Right forelimb (tissue), 1 donor: Measurements from ENCODE around the gene C2orf69.

Experiments
- DNase-seq: peaks from one replicate; pipeline ENCODE4 v3.0.0-alpha.2; 2018

Gene C2orf69

DNA sequence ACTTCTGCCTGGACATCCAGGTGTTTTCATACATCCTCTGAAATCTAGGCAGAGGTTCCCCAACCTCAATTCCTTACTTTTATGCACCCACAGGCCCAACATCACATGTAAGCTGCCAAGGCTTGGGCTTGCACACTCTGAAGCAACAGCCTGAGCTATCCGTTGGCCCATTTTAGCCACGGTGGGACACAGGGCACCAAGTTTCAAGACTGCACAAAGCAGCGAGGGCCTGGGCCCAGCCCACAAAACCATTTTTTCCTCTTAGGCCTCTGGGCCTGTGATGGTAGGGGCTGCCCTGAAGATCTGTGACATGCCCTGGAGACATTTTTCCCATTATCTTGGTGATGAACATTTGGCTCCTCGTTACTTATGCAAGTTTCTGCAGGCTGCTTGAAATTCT lies 5.9 kb downstream of the C2orf69 start:
- no peak for DNase-seq

DNA sequence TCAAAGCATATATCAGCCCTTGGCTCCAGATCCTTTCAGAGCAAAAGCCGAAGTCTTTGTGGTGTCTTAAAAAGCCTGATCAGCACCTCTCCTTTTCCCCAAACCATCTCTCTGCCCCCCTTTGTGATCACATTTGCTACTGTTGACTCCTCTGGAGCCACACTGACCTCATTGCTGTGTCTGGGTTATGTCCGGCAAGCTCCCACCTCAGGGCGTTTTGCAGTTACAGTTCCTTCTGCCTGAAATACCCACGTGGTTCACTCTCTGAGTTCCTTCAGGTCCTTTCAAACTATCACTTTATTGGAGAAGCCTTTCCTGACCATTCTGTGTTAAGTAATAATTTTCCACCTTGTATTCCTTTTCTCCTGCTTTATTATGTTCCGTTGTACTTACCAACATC lies 11.8 kb downstream of the C2orf69 start:
- DNase-seq = no peak

DNA sequence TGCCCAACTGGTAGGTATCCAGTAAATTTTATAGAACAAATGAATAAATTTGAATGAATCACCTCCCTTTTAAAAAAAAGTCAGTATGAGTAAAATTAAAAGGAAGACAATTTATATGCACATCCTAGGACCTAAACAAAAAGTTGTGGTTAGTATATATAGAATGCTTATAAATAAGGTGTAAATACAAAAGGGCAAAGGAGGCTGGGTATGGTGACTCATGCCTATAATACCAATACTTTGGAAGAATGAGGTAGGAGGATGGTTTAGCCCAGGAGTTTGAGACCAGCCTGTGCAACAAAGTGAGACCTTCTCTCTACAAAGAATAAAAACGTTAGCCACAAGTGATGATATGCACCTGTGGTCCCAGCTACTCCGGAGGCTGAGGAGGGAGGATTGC lies 12.8 kb downstream of the C2orf69 start:
- no peak for DNase-seq

DNA sequence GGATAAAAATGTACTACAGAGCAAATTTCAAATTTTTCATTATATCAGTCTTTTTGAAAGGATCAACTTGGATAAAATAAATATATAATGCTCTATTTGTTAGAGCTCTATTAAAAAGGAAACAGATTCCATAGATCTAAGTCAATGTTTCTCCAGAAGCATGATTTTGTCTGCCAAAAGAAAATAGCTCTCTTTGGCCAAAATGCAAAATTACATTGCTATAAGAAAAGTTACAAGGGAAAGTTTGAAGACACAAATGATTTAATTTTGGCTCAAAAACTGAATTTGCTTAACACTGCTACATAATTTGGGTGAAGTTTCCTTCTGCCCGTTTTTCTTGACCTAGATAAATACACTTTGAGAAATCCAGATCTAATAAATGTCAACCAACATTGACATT lies 15.7 kb downstream of the C2orf69 start:
- DNase-seq = no peak

GRCh38 chr2:199928226-199928625 lies 17.1 kb downstream of the C2orf69 start:
- no peak for DNase-seq

DNA sequence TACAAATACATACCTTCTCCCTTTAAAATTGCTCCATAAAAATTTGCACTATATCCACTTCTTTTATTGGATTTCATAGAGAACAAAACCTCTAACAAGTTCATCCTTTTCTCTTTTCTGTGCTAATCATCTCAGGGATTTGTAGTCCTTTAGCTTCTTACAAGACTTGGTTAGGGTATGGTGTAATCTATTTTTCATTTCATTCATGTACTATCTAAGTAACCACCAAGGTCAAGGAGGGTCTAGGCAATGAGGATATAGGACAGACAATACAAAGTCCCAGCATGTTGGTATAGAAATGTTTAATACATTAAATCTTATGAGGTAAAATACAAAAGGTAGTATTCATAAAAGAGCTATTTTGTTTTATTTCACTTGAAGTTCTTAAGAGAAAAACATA lies 17.5 kb downstream of the C2orf69 start:
- DNase-seq = no peak

DNA sequence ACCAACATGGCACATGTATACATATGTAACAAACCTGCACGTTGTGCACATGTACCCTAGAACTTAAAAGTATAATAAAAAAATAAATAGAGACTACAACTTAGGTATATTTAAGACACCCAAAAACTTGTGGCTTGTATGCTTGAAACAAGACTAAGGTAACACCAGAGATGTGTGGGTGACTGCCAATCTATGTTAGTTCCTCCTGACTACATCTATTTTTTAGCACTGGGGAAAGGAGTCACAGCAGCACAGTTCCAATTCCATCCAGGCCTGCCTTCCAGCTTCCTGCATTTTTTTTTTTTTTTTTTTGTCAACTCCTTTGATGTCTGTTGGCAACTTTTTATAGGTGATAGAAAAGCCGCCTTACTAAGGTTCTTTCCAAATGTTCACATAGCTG lies 18.2 kb downstream of the C2orf69 start:
- DNase-seq = no peak

DNA sequence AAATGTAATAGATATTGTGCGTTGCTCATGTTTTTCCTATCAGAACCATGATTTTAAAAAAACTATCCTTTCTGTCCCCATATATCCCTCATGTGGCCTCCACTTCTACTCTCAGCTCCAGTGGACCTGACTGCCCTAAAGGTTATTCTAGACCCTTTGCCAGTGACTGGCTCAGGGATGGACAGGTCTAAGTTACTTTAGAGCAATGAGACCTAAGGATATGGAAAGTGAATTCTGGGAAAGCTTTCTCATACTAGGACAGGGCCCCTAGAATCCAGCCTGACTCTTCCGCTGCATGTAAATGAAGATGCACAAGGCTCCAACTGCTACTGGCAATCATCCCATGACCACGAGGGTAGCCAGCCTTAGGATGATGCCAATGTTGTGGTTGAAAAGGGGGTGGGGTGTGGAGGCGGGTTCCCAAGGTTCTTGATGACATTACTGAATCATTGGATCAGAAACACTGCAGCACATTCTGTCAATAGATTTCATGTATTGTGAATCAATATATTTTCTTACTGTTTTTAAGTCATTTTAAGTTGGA lies 21.3 kb downstream of the C2orf69 start:
- no peak for DNase-seq

DNA sequence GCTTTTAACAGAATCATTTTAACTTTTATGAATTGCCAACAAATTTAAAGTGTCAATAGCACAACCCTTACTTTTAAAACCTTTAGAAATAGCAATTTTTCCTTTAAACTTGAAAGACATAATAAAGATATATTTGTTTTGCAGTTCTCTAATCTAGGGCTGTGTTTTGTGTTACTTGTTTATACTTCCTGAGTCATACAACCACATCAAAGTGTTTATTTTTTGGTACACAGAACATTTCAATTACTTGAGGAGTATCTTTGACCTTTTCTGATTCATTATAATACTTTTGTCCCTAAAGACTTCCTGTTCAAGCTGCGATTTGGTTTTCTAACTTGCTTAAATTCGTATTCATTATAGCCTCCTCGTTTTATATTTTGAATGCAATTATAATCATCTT lies 22.4 kb downstream of the C2orf69 start:
- DNase-seq = no peak

GRCh38 chr2:199936554-199936953 lies 25.5 kb downstream of the C2orf69 start:
- no peak for DNase-seq

DNA sequence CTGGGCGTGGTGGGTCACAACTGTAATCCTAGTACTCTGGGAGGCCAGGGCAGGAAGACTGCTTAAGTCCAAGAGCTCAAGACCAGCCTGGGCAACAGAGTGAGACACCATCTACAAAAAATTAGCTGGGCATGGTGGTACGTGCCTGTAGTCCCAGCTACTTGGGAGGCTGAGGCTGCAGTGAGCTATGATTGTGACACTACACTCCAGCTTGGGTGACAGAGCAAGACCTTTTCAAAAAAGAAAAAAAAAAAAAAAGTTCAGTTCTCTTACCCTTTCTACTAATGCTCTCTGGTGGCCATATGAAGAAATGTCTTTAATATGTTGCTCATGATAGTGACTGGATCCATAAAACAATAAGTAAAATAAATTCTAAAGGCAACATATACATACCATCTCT lies 29.3 kb downstream of the C2orf69 start:
- DNase-seq = no peak

DNA sequence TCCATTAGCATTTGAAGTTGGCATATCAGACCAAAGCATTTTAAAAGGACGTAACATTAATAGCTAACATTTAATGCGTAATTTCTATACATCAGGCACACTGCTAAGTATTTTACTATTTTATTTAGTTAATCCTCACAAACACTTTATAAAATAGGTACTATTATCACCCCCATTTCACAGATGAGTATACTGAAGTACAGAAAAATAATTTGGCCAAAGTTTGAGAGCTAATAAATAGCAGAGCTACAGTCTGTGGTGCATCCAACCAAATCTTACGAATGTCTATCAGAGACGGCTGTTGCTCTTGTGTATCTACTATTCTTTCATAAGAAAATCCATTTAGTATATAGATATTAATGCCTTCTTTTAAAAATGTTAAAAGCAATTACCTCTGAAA lies 32.3 kb downstream of the C2orf69 start:
- no peak for DNase-seq

- no peak for DNase-seq
These were observed 35.1 kb downstream of the C2orf69 start for GRCh38 chr2:199946196-199946595.

- no peak for DNase-seq
These were observed 35.7 kb downstream of the C2orf69 start for GRCh38 chr2:199946836-199947235.

DNA sequence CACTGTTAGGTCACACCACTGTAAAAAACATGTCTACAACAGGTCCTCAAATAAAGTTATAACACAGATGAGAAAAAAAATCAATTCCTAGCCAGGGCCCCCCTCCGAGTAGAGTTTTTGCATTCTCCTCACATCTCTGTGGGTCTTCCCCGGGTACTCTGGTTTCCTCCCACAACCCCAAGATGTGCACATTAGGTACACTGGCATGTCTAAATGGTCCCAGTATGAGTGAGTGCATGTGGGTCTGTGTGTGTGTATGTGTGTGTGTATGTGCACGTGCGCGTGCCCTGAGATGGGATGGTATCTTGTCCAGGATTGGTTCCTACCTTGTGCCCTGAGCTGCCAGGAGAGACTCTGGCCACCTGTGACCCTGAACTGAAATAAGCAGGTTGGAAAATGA lies 39.3 kb downstream of the C2orf69 start:
- DNase-seq = no peak

DNA sequence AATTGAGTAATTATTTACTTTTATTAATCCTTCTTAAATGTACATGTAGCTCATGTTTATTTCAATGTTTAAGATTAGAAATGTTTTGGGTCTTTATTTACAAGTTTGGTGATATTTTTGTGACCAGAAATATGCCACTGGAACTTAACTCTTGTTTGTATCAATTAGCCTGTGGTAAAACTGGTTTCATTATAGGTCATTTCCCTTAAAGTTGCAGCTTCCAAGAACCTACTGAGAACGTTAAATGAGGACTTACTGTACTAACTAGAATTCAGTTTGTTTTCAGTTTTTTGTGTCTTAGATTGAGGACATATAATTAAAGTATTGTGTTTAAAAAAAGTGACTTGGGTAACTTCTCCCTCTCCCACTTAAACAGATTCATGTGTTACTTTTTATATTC lies 39.9 kb downstream of the C2orf69 start:
- no peak for DNase-seq

GRCh38 chr2:199955007-199955338 lies 43.9 kb downstream of the C2orf69 start:
- no peak for DNase-seq

- DNase-seq = peak; percentile 94
These were observed 44.4 kb downstream of the C2orf69 start, which contains the start of the genes MAIP1 and TYW5 for GRCh38 chr2:199955339-199956061. MAIP1 (plus strand) TSS chr2:199955582; CDS start chr2:199955799, 217 bp downstream. TYW5 (minus strand) TSS chr2:199955491; CDS start chr2:199955470, 21 bp downstream.

DNA sequence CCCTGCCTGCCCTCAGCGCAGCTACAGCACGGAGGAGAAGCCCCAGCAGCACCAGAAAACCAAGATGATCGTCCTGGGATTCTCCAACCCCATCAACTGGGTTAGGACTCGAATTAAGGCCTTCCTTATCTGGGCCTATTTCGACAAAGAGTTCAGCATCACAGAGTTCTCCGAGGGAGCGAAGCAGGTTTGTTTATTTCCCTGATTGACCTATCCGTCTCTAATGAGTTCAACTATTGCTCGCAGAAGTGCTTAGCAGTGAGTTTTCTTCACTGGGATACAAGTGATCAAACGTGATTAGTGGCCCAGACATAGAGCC lies 44.9 kb downstream of the C2orf69 start:
- no peak for DNase-seq

- DNase-seq = no peak
These were observed 46.9 kb downstream of the C2orf69 start for GRCh38 chr2:199958014-199958413.

GRCh38 chr2:199962203-199962602 lies 51.1 kb downstream of the C2orf69 start:
- DNase-seq = no peak

- no peak for DNase-seq
These were observed 55.3 kb downstream of the C2orf69 start for GRCh38 chr2:199966405-199966804.

GRCh38 chr2:199966976-199967375 lies 55.9 kb downstream of the C2orf69 start:
- DNase-seq = no peak

GRCh38 chr2:199968126-199968525 lies 57.0 kb downstream of the C2orf69 start:
- DNase-seq = no peak

- no peak for DNase-seq
These were observed 61.1 kb downstream of the C2orf69 start for GRCh38 chr2:199972088-199972626.
